Measurements from ENCODE around the gene STRIP1.

DNA sequence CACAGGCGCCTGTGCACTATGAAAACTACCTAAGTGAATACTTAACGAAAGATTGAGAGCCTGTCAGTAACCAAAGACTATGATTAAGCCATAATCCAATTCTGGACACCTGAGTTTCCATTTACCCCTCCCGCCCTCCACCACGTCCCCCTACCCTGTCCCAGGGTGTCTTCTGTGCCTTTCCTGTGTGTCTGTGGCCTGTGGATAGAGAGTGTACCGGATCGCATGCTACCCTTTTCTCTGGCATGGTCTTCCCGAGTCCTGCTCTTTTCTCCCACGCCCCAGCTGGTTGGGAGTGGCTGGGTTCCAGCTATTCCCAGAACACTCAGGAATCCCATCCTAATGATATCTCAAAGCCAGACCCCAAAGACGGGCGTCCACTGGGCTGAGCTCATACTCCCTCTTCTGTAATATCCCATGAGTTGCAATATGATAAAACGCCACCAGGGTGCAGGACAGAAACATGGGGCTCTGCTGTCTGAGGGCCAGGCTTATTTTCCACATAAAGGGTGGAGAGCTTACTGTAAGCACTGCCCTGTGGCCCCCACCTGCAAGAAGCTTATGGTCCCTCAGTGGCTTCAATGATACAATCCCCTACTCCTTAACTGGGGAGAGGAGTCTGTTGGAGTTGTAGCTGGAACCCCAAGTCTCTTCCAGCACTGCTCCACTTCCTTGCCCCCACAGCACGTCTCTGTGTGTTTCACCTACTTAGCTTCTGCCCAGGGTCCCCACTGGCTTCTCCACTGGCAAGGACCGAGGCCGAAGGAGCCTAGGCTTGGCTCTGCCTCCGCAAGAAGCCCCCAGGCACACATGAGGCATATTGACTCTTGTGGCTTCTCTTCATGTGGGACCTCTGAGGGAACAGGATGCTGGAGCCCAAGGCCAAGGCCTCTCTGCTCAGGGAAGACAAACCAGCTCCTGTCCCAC lies 53.7 kb downstream of the STRIP1 start:
- TF ChIP-seq ZZZ3 (IDR thresholded peaks at IDR 0.05; ENCODE audit: control insufficient read depth, insufficient read length, low read depth) (no peak), MTA3 (IDR thresholded peaks at IDR 0.05; ENCODE audit: borderline replicate concordance, low read length) (no peak), CBFB (IDR thresholded peaks at IDR 0.05; ENCODE audit: low read depth) (no peak), CREM (IDR thresholded peaks at IDR 0.05; ENCODE audit: low read depth) (no peak), NBN (IDR thresholded peaks at IDR 0.05) (no peak), SUZ12 (IDR thresholded peaks at IDR 0.05; ENCODE audit: unreplicated experiment) (no peak), POLR2AphosphoS5 (IDR thresholded peaks at IDR 0.05; ENCODE audit: low read length) (no peak)
- TF ChIP-seq, protein P1, sequence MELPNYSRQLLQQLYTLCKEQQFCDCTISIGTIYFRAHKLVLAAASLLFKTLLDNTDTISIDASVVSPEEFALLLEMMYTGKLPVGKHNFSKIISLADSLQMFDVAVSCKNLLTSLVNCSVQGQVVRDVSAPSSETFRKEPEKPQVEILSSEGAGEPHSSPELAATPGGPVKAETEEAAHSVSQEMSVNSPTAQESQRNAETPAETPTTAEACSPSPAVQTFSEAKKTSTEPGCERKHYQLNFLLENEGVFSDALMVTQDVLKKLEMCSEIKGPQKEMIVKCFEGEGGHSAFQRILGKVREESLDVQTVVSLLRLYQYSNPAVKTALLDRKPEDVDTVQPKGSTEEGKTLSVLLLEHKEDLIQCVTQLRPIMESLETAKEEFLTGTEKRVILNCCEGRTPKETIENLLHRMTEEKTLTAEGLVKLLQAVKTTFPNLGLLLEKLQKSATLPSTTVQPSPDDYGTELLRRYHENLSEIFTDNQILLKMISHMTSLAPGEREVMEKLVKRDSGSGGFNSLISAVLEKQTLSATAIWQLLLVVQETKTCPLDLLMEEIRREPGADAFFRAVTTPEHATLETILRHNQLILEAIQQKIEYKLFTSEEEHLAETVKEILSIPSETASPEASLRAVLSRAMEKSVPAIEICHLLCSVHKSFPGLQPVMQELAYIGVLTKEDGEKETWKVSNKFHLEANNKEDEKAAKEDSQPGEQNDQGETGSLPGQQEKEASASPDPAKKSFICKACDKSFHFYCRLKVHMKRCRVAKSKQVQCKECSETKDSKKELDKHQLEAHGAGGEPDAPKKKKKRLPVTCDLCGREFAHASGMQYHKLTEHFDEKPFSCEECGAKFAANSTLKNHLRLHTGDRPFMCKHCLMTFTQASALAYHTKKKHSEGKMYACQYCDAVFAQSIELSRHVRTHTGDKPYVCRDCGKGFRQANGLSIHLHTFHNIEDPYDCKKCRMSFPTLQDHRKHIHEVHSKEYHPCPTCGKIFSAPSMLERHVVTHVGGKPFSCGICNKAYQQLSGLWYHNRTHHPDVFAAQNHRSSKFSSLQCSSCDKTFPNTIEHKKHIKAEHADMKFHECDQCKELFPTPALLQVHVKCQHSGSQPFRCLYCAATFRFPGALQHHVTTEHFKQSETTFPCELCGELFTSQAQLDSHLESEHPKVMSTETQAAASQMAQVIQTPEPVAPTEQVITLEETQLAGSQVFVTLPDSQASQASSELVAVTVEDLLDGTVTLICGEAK (IDR thresholded peaks at IDR 0.05; ENCODE audit: borderline replicate concordance) = no peak
